ENCODE data around the gene SLC1A5. TPM values are rescaled to one million over a fixed set of nuclear protein-coding genes. Genes with fewer than 3 reads are reported as not detected.
"Not testable (repeated sequence)": the region's sequence is repeated elsewhere in the genome, so short reads cannot be mapped to it uniquely, and the experiment has no call there.

The SLC1A5 gene
- total RNA-seq, 1 donor from 2014 or later, result 128 TPM

- intact Hi-C loops (cut with micrococcal nuclease), result no loop called here
Observed at GRCh38 chr19:46773018-46773399, 15.4 kb downstream of the SLC1A5 start.

- intact Hi-C loops (cut with micrococcal nuclease), result no loop called here
Observed at GRCh38 chr19:46772170-46773017, 16.0 kb downstream of the SLC1A5 start.

- intact Hi-C loops (cut with micrococcal nuclease), result not testable (repeated sequence)
Observed at GRCh38 chr19:46768746-46769145, 19.6 kb downstream of the SLC1A5 start.

- intact Hi-C loops (cut with micrococcal nuclease), result no loop called here
Observed at GRCh38 chr19:46766569-46767317, 21.7 kb downstream of the SLC1A5 start.

DNA sequence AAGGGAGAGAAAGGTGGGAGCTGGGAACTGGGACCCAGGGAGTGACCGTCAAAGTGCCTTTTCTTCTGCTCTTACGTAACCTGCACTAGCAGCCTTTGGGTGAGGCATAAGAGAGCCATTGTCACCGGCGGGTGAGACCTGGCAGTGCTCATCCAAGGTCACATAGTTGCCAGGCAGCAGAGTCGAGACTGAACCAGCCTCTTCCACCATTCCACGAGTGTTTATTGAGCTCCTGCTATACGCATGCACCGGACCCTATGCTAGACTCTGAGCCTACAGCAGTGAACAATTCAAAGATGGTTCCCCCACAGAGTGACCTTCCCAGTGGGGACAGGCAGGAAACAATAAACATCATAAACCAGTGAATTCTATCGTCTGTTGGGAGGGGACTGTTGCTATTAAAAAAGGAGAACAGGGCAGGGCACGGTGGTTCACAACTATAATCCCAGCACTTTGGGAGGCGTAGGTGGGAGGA is 23.5 kb downstream of the SLC1A5 start:
- intact Hi-C loops (cut with micrococcal nuclease), result no loop called here

DNA sequence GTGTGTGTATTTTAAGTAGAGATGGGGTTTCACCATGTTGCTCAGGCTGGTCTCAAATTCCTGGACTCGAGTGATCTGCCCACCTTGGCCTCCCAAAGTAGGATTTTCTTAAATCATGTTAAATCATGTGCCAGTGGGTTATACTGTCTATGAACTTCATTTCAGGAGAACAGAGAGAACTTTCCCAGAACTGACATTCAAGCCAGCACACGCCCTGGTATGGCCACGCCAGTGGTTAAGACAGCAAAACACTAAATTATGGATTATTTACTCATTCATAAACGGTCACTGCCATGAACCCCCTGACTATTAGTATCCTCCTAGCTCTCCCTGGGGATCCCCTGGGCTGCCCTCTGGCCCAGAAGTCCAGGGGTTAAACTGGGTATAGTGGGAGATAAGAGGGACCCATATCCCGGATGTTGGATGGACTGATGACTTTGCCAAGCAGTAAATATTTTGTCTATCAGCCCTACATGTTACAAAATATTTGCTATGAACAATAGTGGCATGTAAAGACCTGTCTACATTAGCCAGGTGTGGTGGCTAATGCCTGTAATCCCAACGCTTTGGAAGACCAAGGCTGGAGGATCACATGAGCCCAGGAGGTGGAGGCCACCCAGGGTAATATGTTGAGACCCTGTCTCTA is 26.0 kb downstream of the SLC1A5 start:
- intact Hi-C loops (cut with micrococcal nuclease), result no loop called here

GRCh38 chr19:46761418-46761831 is 27.0 kb downstream of the SLC1A5 start:
- intact Hi-C loops (cut with micrococcal nuclease), result no loop called here

DNA sequence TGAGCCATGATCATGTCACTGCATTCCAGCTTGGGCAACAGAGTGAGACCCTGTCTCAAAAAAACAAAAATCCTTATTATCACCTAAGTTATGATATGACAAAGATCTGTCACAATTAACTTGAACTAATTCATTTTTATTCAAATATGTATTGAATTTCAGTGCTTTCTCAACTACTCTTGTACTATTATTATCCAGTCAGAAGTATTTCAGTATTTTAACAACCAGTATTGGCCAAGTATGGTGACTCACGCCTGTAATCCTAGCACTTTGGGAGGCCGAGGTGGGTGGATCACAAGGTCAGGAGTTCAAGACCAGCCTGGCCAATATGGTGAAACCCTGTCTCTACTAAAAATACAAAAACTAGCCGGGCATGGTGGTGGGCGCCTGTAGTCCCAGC is 27.5 kb downstream of the SLC1A5 start:
- intact Hi-C loops (cut with micrococcal nuclease), result not testable (repeated sequence)

GRCh38 chr19:46760363-46760762 is 28.0 kb downstream of the SLC1A5 start:
- intact Hi-C loops (cut with micrococcal nuclease), result no loop called here

DNA sequence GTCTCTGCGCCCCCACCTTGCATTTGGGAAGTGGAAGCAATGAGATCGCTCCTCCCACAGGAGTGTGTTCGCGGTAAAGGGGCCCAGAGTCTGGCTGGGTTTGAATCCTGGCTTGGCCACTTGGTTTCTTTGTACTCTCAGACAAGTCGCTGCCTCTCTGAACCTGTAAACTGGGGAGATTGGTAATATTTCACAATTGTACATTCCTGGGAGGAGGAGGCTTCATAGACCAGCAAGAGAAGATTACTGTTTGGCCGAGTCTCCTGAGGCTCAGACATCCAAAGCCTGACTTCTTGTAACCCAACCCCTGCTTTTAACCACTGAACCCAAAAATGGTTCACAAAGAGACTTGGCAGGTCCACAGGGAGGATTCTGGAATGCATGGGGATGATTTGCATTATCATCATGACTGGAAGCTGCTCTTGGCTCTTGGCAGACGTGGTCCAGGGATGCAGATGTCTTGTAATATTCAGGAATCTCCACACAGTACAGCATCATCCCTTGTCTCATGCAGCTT is 28.5 kb downstream of the SLC1A5 start:
- intact Hi-C loops (cut with micrococcal nuclease), result no loop called here

GRCh38 chr19:46759206-46759605 is 29.2 kb downstream of the SLC1A5 start:
- intact Hi-C loops (cut with micrococcal nuclease), result no loop called here

DNA sequence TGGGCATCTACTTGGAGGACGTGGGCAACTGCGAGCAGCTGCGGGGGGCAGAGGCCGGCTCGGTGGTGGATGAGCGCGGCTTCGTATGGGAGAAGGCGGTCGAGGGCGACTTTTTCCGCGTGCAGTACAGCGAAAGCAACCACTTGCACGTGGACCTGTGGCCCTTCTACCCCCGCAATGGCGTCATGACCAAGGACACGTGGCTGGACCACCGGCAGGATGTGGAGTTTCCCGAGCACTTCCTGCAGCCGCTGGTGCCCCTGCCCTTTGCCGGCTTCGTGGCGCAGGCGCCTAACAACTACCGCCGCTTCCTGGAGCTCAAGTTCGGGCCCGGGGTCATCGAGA is 31.9 kb downstream of the SLC1A5 start:
- intact Hi-C loops (cut with micrococcal nuclease), result no loop called here

DNA sequence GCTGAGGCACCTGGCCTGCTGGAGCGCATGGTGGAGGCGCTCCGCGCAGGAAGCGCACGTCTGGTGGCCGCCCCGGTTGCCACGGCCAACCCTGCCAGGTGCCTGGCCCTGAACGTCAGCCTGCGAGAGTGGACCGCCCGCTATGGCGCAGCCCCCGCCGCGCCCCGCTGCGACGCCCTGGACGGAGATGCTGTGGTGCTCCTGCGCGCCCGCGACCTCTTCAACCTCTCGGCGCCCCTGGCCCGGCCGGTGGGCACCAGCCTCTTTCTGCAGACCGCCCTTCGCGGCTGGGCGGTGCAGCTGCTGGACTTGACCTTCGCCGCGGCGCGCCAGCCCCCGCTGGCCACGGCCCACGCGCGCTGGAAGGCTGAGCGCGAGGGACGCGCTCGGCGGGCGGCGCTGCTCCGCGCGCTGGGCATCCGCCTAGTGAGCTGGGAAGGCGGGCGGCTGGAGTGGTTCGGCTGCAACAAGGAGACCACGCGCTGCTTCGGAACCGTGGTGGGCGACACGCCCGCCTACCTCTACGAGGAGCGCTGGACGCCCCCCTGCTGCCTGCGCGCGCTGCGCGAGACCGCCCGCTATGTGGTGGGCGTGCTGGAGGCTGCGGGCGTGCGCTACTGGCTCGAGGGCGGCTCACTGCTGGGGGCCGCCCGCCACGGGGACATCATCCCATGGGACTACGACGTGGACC is 32.4 kb downstream of the SLC1A5 start:
- intact Hi-C loops (cut with micrococcal nuclease), result no loop called here

DNA sequence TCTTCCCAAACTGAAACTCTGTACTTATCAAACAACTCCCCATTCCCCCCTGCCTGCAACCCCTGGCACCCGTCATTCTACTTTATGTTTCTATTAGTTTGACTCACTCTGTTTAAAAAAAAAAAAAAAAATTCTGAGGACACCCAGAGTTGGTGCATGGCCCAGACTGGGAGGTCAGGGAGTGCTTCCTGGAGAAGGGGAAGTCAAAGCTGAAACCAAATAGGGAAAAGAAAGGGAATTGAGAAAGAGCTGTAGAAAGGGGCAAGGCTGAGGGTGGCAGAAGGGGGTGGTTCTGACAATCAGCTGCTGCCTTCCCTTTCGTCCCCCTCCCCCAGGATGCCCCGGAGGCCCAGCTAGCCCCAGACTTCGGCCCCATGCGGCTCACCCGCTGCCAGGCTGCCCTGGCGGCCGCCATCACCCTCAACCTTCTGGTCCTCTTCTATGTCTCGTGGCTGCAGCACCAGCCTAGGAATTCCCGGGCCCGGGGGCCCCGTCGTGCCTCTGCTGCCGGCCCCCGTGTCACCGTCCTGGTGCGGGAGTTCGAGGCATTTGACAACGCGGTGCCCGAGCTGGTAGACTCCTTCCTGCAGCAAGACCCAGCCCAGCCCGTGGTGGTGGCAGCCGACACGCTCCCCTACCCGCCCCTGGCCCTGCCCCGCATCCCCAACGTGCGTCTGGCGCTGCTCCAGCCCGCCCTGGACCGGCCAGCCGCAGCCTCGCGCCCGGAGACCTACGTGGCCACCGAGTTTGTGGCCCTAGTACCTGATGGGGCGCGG is 33.1 kb downstream of the SLC1A5 start:
- intact Hi-C loops (cut with micrococcal nuclease), result no loop called here

- intact Hi-C loops (cut with micrococcal nuclease), result no loop called here
Observed at GRCh38 chr19:46753420-46754155, 34.8 kb downstream of the SLC1A5 start.

GRCh38 chr19:46748325-46749109 is 39.9 kb downstream of the SLC1A5 start:
- intact Hi-C loops (cut with micrococcal nuclease), result loop anchor here (5.0 kb wide), 2 partner anchors 36 to 221 kb away; no protein-coding TSS in a partner anchor

DNA sequence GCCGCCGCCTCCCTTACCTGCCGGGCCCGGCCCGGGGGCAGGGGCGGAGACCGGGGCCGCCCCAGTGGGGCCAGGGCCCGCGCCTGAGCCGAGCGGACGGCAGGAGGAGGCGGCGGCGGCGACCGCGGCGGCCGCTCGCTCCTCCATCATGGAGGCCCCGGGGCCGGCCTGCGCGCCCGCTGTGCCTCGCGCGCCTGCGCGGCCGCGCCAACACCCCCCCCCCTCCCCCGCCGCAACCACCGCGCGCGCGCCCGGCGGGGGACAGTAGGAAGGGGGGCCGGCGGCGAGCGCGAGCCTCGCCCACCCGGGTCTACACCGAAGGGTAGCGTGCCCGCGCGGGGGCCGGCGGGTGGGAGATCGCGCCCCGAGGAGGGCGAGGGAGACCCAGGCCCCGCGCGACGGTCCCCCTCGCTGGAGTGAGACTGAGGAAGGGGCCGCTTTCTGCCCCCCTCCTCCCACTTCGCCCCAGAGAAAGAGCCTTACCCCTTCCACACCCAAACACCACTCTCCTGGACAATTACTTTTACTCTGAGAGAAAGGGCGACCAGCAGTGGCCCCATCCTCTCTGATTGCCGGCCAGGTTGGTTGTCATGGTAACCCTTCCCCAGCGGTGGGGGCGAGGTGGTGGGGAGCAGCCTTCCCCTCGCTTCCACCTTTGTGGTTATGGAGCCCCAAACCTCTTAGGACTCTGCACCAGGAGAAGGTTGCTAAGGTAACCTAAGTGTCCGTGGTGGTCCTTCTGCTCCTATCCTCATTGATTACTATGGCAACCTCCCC is 41.9 kb downstream of the SLC1A5 start, which contains the start of gene STRN4:
STRN4 (minus strand) TSS at position 170 of the 777 bp plus-strand sequence; CDS start at position 150, 20 bp downstream.
- intact Hi-C loops (cut with micrococcal nuclease), result loop anchor here (5.0 kb wide), 2 partner anchors 34 to 219 kb away; no protein-coding TSS in a partner anchor

All from T-helper 2 cell treated with Interferon-gamma antibody and Interleukin-4, amounts not matched to agents 100 ng/mL and 5 ng/mL, for 36 hours (primary cell).